Jurkat, Clone E6-1 (cell line): ENCODE measurements around the gene DNAJB14.

Experiments used
- DNase-seq: peaks from one replicate; pipeline ENCODE4 v3.0.0-alpha.2; 2011; ENCODE audit warnings: low read depth, low spot score
- H3K4me3 ChIP-seq: 2 replicates; pipeline ENCODE4 v1.5.1; 2011; ENCODE audit warnings: mild to moderate bottlenecking, low read length, control low read depth, moderate library complexity

DNAJB14 gene

DNA sequence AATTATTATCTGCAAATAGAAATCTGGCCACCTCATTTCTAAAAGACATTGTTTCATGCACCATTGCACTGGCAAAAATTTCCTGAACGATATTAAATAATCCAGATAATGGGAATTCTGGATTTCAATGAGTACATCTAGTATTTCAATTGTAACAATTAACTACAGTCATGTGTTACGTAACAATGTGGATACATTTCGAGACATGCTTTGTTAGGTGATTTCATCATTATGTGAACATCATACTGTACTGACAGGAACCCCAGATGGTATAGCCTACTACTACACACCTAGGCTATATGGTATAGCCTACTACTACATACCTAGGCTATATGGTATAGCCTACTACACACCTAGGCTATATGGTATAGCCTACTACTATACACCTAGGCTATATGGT lies 67.0 kb downstream of the DNAJB14 start:
- DNase-seq, result no peak
- no peak overlapping the region for H3K4me3 ChIP-seq

DNA sequence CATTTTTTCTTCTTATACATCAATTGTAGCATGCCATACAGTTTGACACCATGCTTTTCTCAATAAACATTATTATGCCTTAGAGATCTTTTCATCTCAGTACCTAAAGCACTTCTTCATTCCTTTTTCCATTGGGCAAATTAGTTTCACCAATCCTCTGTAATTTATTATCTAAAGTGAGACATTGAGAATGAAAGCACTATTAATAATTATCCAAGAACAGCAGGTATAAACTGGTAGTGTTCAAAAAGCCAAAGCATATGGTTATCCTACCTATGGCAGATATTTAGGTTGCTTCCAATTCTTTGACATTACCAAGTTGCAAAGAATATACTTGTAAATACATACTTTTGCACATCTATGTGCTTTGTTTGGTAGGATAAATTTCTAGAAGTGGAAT lies 67.8 kb downstream of the DNAJB14 start:
- no peak overlapping the region for H3K4me3 ChIP-seq
- DNase-seq, result no peak

DNA sequence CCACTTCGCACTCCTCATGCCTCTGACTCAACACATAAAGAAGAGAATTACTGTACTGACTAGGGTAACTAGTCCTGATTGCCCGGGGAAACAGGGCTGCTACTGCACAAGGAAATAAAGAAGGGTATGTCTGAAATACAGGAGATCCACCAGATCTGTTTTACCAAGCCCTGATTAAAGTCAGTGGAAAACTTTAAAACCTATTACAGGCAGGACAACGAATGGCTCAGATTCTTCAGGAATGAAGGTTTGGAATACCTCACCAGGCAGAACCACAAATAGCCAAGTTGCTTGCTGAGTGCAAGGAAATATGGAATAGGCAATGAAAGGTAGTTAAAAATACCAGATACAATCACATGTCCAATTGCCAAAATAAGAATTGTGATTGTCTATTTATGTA lies 69.5 kb downstream of the DNAJB14 start:
- no peak for DNase-seq

DNA sequence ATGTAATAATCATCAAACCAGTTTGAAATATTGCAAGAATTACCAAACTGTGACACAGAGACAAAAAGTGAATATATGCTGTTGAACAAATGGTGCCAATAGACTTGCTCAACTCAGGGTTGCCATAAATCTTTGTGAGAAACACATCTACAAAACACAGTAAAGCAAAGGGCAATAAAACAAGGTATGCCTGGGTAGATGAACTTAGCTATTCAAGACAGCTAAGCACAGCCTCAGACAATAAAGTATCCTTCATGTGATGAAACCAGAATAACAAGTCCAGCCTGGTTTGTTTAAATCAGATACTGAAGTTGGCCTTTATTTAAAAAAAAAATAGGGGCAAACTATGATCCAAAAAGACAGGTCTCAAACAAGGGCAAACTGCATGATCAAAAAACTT lies 71.3 kb downstream of the DNAJB14 start:
- DNase-seq, result no peak
- H3K4me3 ChIP-seq, result no peak overlapping the region

More for the DNA sequence above, 69.5 kb downstream of the DNAJB14 start:
- no peak overlapping the region for H3K4me3 ChIP-seq

DNA sequence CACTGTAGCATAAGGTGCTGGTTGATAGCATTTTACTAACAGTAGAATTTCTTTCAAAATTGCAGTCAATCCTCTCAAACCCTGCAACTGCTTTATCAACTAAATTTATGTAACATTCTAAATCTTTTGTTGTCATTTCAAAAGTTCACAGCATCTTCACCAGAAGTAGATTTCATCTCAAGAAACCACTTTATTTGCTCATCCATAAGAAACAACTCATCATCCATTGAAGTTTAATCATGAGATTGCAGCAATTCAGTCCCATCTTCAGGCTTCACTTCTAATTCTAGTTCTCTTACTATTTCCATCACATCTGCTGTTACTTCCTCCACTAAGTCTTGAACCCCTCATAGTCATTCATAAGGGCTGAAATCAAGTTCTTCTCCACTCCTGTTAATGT lies 73.8 kb downstream of the DNAJB14 start:
- H3K4me3 ChIP-seq, result no peak overlapping the region
- no peak for DNase-seq

DNA sequence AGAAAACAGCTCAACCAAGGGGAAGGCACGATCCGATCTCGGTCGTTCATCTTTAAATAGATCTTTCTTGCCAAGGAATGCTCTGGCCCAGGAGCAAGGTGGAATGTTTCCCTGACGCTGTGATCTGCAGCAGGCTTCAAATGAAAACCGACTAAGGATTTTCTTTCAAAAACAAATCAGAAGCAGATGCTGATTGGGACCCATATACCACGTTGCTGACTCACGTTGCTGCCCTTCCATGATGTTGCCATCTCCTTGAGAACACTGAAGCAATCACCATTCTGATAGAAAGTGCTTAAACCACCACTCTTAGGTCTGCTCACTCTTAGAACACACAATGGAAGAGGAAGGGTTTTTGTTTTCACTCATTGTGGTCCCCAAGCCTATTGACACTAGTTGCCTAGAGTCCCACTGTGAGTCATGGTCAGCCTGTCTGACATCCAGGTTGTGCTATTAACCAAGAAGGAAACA lies 78.3 kb downstream of the DNAJB14 start:
- DNase-seq, result no peak

DNA sequence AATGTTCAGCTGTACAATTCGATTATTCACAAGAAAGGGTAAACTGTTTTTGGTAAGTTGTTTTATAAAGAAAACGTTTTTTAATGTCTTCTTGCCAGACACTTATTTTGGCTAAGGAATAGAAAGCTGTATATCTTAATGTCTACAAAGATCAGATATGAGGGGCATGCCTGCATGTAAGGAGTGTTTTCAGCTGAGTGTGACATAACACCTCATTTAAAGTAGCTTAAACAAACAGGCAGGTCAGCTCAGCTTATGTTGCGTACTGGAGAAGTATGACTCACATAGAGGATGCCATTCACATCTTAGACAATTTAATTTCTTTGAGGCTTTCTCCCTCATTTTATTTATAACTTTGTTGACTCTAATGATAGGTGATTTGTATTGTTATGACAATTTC lies 82.6 kb downstream of the DNAJB14 start:
- DNase-seq, result no peak
- no peak overlapping the region for H3K4me3 ChIP-seq

More for the DNA sequence above, 78.3 kb downstream of the DNAJB14 start:
- no peak overlapping the region for H3K4me3 ChIP-seq

DNA sequence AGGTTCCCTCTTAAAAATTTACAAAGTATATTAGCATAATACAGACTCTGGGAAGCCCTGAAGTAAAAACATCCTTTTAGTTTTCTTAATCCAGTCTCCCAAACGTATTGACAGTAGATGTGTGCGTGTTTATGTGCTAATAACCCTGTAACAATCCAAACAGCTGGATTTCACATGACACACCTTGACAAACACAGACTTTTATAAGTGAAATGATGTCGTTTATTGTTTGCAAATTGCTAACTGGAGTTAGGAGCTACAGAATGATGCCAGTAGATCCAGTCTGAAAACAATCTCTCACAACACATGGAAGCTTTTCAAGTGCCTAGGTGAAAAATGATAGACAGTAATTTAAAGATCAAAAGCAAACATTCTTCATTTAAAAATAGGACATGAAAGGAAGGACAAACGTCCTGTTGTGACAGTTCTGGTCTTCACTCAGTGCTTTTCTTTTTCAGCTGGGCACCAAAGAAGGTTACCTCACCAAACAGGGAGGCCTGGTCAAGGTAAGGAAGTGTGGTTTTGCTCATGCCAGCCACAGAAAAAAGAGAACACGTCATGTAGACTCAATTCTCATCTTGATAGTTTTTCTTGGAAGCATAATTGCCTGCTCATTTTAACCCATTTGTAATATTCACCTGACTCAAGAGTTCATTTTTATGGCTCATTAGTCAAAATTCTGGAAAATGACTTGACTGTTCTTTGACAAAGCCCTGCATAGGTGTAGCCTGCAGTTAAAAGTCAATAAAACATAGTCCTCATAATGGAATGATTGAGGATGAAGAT lies 85.1 kb downstream of the DNAJB14 start:
- no peak overlapping the region for H3K4me3 ChIP-seq

DNA sequence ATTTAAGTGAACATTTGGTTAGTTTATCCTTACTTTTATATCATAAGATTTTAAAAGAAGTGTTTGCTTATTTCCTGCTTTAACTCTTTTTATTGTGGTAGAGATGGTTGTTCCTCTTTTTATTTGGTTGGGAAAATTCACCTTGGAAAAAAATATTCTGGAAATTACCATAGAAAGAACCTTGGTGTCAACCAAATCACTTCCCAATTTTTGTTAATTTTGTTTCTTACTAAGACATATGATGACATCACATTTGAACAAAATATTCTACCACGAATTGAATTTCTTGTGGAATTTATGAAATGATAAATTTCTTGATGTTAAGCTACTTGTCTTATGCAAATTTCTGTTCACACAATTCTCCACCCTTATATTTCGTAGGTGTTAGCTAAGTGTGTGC lies 85.9 kb downstream of the DNAJB14 start:
- no peak overlapping the region for H3K4me3 ChIP-seq
- DNase-seq, result no peak

More for the DNA sequence above, 85.1 kb downstream of the DNAJB14 start:
- DNase-seq, result no peak

DNA sequence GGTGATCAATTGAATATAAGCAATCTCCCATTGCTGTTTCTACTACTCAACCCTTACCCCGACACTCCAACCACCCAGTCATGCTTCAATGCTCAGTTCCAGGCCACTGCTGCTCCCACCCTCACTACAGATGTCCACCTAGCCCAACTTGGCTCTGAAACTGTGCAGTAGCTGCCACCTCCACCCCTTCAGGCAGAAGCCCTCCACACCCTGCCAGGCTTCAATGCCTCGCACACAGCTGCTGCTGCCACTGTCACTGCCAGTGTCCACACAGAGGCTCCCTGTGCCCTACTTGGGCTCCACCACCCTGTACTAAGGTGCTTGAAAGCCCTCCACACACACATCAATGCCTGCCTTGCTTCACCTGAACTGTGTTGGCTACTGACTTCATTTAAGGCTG lies 86.8 kb downstream of the DNAJB14 start:
- no peak overlapping the region for H3K4me3 ChIP-seq
- no peak for DNase-seq

DNA sequence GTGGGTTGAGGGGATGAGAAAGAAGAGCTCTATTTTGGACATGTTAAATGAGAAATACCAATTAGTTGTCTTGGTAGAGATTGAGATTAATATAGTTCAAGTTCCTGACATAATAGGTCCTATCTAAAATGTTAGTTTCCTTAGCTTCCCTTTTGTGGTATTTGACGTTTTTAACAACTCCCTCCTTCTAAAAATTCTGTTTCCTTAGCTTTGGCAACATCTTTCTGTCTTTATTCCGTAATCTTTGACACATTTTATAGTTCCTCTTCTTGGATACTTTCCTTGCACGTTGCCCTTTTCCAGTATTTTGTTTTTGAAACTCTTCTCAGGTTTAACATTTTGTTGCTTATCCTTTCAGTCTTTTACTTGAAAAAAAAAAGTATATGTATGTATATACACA lies 89.1 kb downstream of the DNAJB14 start:
- no peak overlapping the region for H3K4me3 ChIP-seq
- no peak for DNase-seq

DNA sequence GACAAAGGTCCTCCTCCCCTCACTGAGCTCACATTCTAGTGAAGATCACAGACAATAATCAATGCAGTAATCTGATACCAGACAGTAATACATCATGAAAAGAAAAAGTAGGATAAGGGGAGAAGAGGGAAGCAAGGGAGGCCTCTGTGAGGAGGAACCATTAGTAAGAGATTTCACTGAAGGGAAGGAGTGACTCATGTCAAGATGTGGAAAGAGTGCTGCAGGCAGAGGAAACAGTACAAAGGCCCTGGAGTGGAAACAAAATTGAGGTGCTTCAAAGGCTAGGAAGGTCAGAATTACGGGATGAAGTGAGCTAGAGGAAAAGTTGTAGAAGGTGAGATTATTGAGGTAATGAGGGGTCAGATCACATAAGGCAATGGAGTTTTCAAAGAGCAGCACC lies 90.3 kb downstream of the DNAJB14 start:
- DNase-seq, result no peak

DNA sequence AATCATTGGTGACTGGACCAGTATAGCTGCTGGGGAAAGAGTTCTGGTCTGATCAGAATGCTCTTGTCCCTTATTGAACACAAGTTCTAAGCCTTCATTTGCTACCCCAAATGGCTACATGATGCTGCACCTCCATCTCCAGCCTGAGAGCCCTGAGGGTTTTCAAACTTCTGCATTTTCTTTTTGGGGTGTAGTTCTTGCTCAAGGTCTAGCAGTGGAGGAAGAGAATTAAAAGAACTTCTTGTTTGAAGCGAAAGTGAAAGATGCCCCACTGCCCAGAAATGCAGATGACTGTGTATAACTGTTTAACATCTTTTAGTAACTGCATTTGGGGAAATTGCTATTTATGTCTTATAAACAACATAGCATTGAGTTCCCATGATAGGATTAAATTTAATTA lies 90.7 kb downstream of the DNAJB14 start:
- DNase-seq, result no peak
- no peak overlapping the region for H3K4me3 ChIP-seq

More for the DNA sequence above, 90.3 kb downstream of the DNAJB14 start:
- no peak overlapping the region for H3K4me3 ChIP-seq

DNA sequence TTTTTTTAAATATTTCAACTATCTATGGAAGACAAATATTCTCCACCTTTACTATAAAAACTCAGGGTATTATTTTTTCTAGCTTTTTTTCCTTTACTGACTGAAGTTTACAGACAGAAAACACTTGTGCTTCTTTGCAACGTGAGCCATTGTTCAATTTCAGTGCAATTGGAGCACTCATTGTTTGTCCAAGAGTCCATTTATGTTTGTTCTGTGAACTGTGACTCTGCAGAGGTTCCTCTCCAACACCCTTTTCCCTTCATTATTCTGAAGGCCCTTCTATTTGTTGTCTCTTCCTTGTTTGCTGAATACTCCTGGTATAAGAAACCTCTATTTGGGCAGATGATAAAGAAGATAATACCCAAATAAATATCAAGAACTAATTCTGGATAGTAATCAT lies 92.4 kb downstream of the DNAJB14 start:
- H3K4me3 ChIP-seq, result no peak overlapping the region
- no peak for DNase-seq

DNA sequence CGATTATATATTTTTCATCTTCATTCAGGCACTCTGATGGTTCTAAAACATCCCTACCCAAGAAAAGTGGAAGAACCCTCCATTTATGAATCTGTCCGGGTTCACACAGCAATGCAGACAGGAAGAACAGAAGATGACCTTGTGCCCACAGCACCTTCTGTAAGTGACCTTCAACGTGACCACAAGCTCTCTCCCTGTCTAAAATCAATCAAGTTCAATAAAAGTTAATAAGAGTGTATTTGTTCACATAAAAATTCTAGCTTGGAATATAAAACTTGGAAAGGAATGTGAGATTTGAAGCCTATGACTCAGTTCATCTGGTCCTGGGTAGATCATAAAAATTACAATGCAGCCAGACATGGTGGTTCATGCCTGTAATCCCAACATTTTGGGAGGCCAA lies 93.2 kb downstream of the DNAJB14 start:
- no peak overlapping the region for H3K4me3 ChIP-seq
- DNase-seq, result no peak

DNA sequence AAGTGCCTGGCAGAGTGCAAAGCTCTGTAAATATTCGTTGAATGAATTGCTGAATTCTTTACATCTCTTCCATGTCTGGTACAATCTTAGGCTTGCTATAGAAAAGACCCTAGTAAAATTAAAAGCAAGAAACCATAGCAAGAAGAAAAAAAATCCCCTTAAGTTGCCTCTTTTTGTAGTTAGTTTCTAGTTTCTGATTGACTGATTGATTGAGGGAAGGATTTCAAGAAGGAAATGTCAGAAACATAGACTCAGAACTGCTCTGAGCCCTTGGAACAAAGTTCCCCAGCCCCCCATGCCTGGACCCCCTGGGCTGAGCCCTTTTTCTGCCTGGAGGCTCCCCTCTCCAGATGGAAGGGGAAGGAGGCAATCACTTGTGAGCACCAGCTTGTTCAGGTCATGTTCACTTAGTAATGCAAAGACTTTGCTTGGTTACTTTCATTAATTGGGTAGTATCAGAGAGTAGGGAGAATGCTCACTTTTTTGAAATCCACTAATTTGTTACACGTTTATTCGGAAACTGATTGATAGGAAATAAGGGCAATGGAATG lies 94.1 kb downstream of the DNAJB14 start:
- H3K4me3 ChIP-seq, result no peak overlapping the region
- no peak for DNase-seq

DNA sequence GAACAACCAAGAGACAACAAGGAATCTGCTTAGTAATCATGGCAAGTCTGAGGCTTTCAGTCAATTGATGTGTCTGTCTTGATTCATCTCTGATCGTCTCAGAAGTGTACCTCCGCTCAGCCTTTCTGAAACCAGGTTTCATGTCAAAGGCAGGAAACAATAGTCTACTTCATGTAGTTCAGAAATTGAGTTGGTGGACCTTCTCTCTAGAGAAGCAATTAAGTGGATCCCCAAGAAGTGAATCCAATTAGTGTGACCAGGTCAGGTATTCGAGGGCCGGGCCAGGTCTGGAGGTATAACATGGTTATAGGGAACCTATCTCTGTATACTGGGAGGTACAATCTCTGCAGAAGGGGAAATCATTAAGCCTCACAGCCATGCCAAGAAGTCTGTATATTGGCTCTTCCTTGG lies 97.8 kb downstream of the DNAJB14 start:
- no peak for DNase-seq
- H3K4me3 ChIP-seq, result no peak overlapping the region

DNA sequence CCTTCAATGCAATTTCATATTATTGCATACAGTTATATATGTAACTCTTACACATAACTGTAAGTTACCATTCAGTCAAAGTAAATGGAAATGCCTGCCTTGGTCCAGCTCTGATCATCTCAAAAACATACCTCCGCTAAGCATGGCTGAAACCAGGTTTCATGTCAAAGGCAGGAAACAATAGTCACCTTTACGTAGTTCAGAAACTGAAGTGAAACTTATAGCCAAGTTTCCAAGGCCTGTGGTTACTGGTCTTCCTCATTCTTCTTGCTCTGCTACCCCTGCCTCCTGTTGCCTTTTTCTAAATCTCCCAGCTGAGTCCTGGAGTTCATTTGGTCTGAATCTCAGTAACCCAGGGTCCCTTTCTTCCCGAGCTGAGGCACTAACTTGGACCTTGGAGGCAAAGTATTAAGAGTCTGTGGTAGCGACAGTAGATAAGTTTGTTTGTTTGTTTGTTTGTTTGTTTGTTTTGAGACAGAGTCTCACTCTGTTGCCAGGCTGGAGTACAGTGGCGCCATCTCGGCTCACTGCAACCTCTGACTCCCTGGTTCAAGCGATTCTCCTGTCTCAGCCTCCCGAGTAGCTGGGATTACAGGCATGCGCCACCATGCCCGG lies 98.9 kb downstream of the DNAJB14 start:
- no peak for DNase-seq
- no peak overlapping the region for H3K4me3 ChIP-seq

DNA sequence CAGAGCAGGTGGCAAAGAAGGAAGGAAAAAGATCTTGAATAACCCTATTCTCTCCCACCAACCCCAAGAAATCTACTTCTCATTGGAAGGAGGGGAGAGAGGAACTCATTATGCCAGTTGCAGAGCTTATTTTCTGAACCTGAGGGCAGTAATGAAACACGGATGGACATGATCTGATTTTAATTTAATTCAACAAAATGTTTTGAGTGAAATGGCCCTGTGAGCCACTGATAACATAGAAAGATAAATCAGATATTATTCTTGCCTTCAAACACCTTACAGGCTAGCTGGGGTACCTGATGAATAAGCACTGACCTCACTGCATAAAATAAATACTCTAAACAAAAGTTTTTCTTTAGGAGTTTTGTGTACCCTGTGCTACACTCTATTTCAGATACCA lies 99.5 kb downstream of the DNAJB14 start:
- H3K4me3 ChIP-seq, result no peak overlapping the region
- no peak for DNase-seq
